SK-N-SH treated with all-trans-retinoic acid at 6 μM for 48 hours (cell line): Measurements from ENCODE around the gene DNAAF5.

ENCODE experiments used
- ATAC-seq: fragments of 200-7000 bp; cut with Tn5 transposase; 3 replicates; pipeline ENCODE4 v1.9.1; 2020; ENCODE audit warnings: mild to moderate bottlenecking, moderate library complexity
- ARNTL ChIP-seq: fragments of 450-650 bp; formaldehyde crosslinking; IDR thresholded peaks from 2 replicates; pipeline ENCODE4 v1.5.0; 2020; ENCODE audit warnings: low read depth, mild to moderate bottlenecking, moderate library complexity, borderline replicate concordance
- BACH2 ChIP-seq: fragments of 250-450 bp; sonication (Bioruptor Pico); IDR thresholded peaks from 2 replicates; pipeline ENCODE4 v1.9.0; 2021; ENCODE audit warnings: mild to moderate bottlenecking, borderline replicate concordance
- CREB5 ChIP-seq: fragments of 250-450 bp; sonication (Bioruptor Pico); IDR thresholded peaks from 2 replicates; pipeline ENCODE4 v1.5.1; 2020; ENCODE audit warnings: low read depth, mild to moderate bottlenecking, moderate library complexity
- CSDC2 ChIP-seq: fragments of 250-450 bp; sonication (Bioruptor Pico); IDR thresholded peaks from 2 replicates; pipeline ENCODE4 v1.5.0; 2020; ENCODE audit warnings: mild to moderate bottlenecking, moderate library complexity
- CSRNP3 ChIP-seq: fragments of 250-450 bp; sonication (Bioruptor Pico); IDR thresholded peaks from 2 replicates; pipeline ENCODE4 v1.5.1; 2021; ENCODE audit warnings: mild to moderate bottlenecking, moderate library complexity
- ESRRG ChIP-seq: fragments of 250-450 bp; sonication (Bioruptor Pico); IDR thresholded peaks from 2 replicates; pipeline ENCODE4 v1.6.1; 2021; ENCODE audit warnings: mild to moderate bottlenecking
- GLIS3 ChIP-seq: fragments of 250-450 bp; sonication (Bioruptor Pico); IDR thresholded peaks from 2 replicates; pipeline ENCODE4 v1.5.0; 2020; ENCODE audit warnings: mild to moderate bottlenecking, moderate library complexity
- ISL1 ChIP-seq: fragments of 250-450 bp; sonication (Bioruptor Pico); IDR thresholded peaks from 2 replicates; pipeline ENCODE4 v2.1.2; 2022; ENCODE audit warnings: mild to moderate bottlenecking, moderate library complexity
- OSR1 ChIP-seq: fragments of 250-450 bp; sonication (Bioruptor Pico); IDR thresholded peaks from 2 replicates; pipeline ENCODE4 v1.8.0; 2022; ENCODE audit warnings: moderate library complexity, mild to moderate bottlenecking, inconsistent platforms
- PATZ1 ChIP-seq: fragments of 250-450 bp; sonication (Bioruptor Pico); IDR thresholded peaks from 2 replicates; pipeline ENCODE4 v1.8.0; 2020; ENCODE audit warnings: mild to moderate bottlenecking, moderate library complexity, borderline replicate concordance
- POU6F1 ChIP-seq: fragments of 250-450 bp; sonication (Bioruptor Pico); IDR thresholded peaks from 2 replicates; pipeline ENCODE4 v1.8.0; 2021; ENCODE audit warnings: low read depth, mild to moderate bottlenecking, moderate library complexity, borderline replicate concordance
- PPARA ChIP-seq: fragments of 250-450 bp; sonication (Bioruptor Pico); IDR thresholded peaks from 2 replicates; pipeline ENCODE4 v1.5.0; 2020; ENCODE audit warnings: mild to moderate bottlenecking, borderline replicate concordance
- RARB ChIP-seq: fragments of 250-450 bp; sonication (Bioruptor Pico); IDR thresholded peaks from 2 replicates; pipeline ENCODE4 v1.8.0; 2021; ENCODE audit warnings: mild to moderate bottlenecking, moderate library complexity
- SNAI2 ChIP-seq: fragments of 250-450 bp; sonication (Bioruptor Pico); IDR thresholded peaks from 2 replicates; pipeline ENCODE4 v1.5.0; 2020; ENCODE audit warnings: mild to moderate bottlenecking, moderate library complexity
- TCF4 ChIP-seq: fragments of 250-450 bp; sonication (Bioruptor Pico); IDR thresholded peaks from 2 replicates; pipeline ENCODE4 v1.8.0; 2021; ENCODE audit warnings: mild to moderate bottlenecking, moderate library complexity, borderline replicate concordance
- TOX ChIP-seq: fragments of 250-450 bp; sonication (Bioruptor Pico); IDR thresholded peaks from 2 replicates; pipeline ENCODE4 v1.8.0; 2021; ENCODE audit warnings: mild to moderate bottlenecking, moderate library complexity, borderline replicate concordance
- TSHZ2 ChIP-seq: fragments of 250-450 bp; sonication (Bioruptor Pico); IDR thresholded peaks from 2 replicates; pipeline ENCODE4 v1.5.0; 2020; ENCODE audit warnings: mild to moderate bottlenecking, moderate library complexity
- ZC3H10 ChIP-seq: fragments of 250-450 bp; sonication (Bioruptor Pico); IDR thresholded peaks from 2 replicates; pipeline ENCODE4 v1.5.1; 2021; ENCODE audit warnings: mild to moderate bottlenecking, moderate library complexity
- ZFP3 ChIP-seq: fragments of 250-450 bp; sonication (Bioruptor Pico); IDR thresholded peaks from 2 replicates; pipeline ENCODE4 v1.5.0; 2020; ENCODE audit warnings: mild to moderate bottlenecking, moderate library complexity
- ZFP30 ChIP-seq: fragments of 450-650 bp; formaldehyde crosslinking; IDR thresholded peaks from 2 replicates; pipeline ENCODE4 v1.5.0; 2022; ENCODE audit warnings: mild to moderate bottlenecking, moderate library complexity
- ZNF565 ChIP-seq: fragments of 450-650 bp; formaldehyde crosslinking; conservative IDR thresholded peaks from 2 replicates; pipeline ENCODE4 v1.5.0; 2020; ENCODE audit warnings: low read depth, mild to moderate bottlenecking, moderate library complexity
- ZNF8 ChIP-seq: fragments of 450-650 bp; formaldehyde crosslinking; IDR thresholded peaks from 2 replicates; pipeline ENCODE4 v1.5.0; 2020; ENCODE audit warnings: mild to moderate bottlenecking, moderate library complexity

Gene DNAAF5

GRCh38 chr7:765383-765782 is 38.9 kb downstream of the DNAAF5 start:
- TF ChIP-seq CREB5 (CRISPR knock-in tag) (no peak), ZNF8 (CRISPR knock-in tag) (no peak), ZFP30 (CRISPR knock-in tag) (no peak), TSHZ2 (CRISPR knock-in tag) (no peak), POU6F1 (CRISPR knock-in tag) (no peak), PATZ1 (CRISPR knock-in tag) (no peak), ARNTL (CRISPR knock-in tag) (no peak), RARB (CRISPR knock-in tag) (no peak), ESRRG (CRISPR knock-in tag) (no peak), CSRNP3 (CRISPR knock-in tag) (no peak), ISL1 (no peak), TCF4 (no peak), TOX (CRISPR knock-in tag) (no peak), GLIS3 (CRISPR knock-in tag) (no peak), ZC3H10 (CRISPR knock-in tag) (no peak)
- ATAC-seq = no peak

GRCh38 chr7:767580-767940 is 41.1 kb downstream of the DNAAF5 start:
- peak; percentile 58 for ATAC-seq
- TF ChIP-seq ZFP3 = 0 out of 2 replicates have a peak, but pooled peaks have one; percentile 40
- no peak for TF ChIP-seq ZFP30 (CRISPR knock-in tag)

GRCh38 chr7:767941-768731 is 41.6 kb downstream of the DNAAF5 start:
- peak; percentile 88 for ATAC-seq
- no peak for TF ChIP-seq OSR1 (CRISPR knock-in tag)
- TF ChIP-seq CREB5 (CRISPR knock-in tag) = no peak
- TF ChIP-seq POU6F1 (CRISPR knock-in tag) = peak; percentile 85; the same call in 1 of the 2 replicates
- no peak for TF ChIP-seq ISL1
- TF ChIP-seq PATZ1 (CRISPR knock-in tag) = no peak
- peak; percentile 77 for TF ChIP-seq SNAI2 (CRISPR knock-in tag)
- TF ChIP-seq PPARA (CRISPR knock-in tag) = no peak
- TF ChIP-seq ZFP30 (CRISPR knock-in tag) = 0 out of 2 replicates have a peak, but pooled peaks have one; percentile 16
- TF ChIP-seq TOX (CRISPR knock-in tag) = no peak
- TF ChIP-seq BACH2 (CRISPR knock-in tag) = no peak
- no peak; the same call in 1 of the 2 replicates for TF ChIP-seq ZC3H10 (CRISPR knock-in tag)
- peak; percentile 77 for TF ChIP-seq CSDC2 (CRISPR knock-in tag)
- TF ChIP-seq ARNTL (CRISPR knock-in tag) = peak; percentile 72; the same call in 1 of the 2 replicates
- peak; percentile 76; the same call in 1 of the 2 replicates for TF ChIP-seq ZNF565 (CRISPR knock-in tag)
- TF ChIP-seq ZNF8 (CRISPR knock-in tag) = no peak; the same call in 1 of the 2 replicates
- no peak for TF ChIP-seq TCF4
